T-helper 1 cell (primary cell): ENCODE data around the gene GLYR1.
A peak's percentile ranks its signal among the peaks of the same experiment; 100 is the strongest.

Experiments
- DNase-seq, 5 donors: peaks; one replicate each; pipeline ENCODE4 v3.0.0-alpha.2; 2012 to 2020

The GLYR1 gene

DNA sequence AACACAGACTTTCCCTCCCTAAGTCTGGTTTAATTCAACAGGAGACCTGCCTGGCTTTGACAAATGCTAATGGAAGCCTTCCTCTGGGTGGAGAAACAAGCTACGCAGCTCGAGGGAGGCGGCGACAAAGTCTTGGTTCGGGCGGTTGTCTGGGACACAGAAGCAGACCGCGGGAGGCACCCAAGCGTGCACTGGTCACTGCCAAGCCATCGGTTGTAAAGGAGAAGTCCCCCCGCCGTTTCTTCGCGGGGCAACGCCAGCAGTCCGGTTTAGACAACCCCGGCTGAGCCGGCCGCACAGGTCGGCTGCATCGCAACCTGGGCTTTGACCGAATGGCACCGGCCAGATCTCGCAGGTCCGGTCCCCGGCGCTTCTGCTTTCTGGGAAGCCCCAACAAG is 586 bp downstream of the GLYR1 start:
- DNase-seq: peak in 3 of 5 donors; percentile 10 to 16 (median 11)

DNA sequence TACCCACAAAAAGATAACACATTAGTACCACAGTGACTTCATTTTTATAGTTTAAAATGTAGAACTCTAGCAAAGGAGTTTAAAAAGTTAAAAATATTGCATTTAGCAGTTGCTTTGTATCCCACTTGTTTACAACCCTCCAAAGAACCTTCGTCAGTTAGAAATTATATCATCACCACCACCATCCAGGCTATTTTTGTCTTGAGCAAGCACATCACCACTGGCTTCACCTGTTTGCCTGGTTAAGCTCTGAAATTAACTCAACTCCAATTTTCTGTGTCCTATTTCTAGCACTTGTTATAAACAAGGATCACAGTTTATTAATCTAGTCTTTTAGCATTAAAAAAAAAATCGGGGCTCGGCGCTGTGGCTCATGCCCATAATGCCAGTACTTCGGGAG is 6.1 kb downstream of the GLYR1 start:
- DNase-seq: no peak

DNA sequence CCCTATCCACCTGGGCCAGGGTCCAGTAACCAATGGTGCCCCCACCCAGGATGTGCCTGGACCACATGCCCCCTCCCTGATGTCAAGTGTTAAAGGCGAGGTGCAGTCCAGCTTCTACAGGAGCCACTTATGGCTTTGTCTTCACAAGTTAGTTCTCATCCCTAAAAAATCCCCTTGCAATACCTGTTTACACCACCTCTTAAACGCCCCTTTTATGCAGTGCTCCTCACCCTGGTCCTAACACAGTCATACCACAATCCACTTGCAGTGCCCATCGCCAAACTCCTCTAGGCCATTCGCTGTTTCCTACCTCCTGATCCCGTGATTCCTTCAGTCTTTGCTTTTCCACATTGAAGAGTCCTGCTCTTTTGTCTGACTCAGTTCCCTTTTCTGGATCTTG is 7.1 kb downstream of the GLYR1 start:
- DNase-seq: no peak

DNA sequence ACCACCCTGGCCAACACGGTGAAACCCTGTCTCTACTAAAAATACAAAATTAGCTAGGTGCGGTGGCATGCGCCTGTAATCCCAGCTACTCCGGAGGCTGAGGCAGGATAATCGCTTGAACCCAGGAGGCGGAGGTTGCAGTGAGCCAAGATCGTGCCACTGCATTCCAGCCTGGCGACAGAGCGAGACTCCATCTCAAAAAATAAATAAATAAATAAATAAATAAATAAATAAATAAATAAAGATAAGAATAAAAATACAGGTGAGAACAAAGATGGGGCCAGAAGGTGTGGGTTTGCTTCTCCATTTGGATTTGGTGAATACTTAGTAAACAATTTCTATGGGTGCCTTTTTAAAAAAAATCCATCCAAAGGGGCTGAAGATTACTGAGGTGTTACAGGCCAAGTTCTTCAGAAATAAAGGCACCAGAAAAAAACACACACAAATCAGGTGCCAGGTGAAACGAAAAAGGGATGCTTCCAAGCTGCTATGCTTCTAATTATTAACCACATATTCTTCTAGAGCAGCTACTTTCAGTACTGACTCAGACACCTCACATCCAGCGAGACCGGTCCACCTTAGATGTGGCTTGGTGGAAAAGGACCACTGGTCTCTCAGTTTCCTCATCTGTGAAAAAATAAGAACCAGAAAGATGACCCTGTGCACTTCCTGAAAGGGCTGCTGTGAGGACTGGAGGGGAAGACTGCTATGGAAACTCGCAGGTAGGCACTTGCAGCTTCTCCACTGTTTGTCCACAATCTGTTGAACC is 9.2 kb downstream of the GLYR1 start:
- DNase-seq: no peak

DNA sequence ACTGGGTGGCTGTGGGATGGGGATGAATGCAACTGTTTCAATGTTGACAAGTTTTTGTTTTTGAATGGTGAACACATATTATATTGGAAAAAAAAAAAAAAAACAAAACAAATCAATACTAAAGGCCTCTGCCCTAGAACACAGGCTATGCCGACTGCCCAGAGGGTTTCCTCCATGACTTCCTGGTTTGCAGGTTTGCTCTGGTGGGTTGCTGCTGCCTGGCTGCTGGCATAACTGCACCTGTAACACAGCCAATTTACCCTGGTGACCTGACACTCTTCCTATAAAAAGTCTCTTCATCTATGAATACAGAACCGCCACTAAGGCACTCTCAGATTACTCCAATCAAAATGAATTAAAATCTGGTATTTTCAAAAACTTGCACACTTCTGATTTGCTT is 10.4 kb downstream of the GLYR1 start:
- no peak for DNase-seq

DNA sequence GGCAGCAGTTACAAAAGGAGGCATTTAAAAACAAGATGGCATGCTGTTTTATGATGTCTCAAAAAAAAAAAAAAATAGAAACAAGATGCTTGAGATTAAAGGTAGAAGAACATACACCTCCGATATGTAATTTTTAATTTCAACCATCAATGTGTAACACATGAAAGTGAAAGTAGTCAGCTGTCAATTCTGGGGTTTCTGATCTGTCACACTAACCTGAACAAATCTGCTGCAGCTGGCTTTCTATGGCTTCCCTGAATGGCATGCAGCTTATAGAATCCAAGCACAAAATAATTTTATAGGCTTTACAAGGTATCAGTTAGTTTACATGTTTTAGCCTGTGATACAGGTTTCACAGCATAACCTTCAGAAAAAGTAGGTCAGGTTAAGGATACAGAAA is 13.5 kb downstream of the GLYR1 start:
- no peak for DNase-seq

DNA sequence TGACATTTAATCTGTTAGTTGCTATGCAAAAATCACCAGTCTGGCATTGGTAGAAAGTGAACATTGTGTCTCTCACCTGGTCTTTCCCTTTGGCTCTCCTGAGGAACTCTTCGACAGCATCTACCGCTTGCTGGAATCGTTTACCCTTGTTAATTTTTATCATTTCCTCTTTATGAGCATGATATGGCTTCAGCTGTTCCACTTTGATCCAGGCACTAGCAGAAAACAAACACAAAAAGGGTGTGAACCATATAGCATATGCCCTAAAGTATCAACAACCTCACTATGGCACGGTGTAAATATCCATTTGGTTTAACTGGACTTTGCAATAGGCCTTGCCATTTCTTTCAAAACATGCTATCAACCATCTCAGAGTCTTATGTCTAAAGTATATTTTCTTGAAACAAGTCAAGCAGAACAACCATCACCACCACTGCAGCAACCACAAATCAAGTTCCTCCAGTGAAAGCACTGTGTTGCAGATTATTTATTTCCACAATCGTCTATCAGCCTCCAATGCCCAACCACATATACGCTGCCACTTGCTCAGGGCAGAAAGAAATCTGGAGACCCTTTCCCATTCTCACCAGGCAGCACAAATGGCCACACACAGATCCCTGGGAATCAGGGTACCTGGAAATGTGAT is 14.3 kb downstream of the GLYR1 start:
- DNase-seq: no peak

DNA sequence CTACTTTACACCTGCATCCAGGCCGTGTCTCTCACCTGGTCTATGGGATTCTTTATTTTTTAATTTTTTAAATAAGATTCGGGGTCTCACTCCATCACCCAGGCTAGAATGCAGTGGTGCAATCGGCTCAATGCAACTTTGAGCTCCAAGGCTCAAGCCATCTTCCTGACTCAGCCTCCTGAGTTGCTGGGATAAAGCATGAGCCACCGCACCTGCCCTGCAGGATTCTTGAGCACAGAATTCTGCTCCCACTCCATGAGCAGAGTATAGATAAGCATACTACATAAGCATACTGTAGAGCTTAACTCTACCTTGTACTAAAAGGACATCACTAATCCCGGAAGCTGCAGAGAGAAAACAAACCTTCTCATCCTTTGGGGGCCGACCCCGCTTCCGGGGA is 15.5 kb downstream of the GLYR1 start:
- no peak for DNase-seq

DNA sequence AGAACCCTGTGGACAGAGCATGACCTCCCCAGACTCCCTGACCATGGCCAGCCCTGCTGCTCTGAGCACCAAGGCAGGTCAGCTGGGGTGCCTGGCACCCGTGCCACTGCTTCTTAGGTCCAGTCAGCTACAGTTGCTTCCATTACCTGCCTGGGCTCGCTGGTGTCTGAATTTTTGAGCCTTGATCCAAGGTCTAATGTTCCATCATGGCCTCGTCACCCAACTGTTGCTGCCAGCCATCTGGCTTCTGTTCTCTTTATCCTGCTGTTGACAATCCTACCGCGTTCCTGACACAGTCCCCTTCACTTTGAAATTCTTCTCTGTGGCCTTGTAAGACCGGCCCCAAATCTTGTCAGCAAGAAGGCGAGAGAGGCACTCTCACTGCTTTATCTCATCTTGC is 16.7 kb downstream of the GLYR1 start:
- DNase-seq: no peak

DNA sequence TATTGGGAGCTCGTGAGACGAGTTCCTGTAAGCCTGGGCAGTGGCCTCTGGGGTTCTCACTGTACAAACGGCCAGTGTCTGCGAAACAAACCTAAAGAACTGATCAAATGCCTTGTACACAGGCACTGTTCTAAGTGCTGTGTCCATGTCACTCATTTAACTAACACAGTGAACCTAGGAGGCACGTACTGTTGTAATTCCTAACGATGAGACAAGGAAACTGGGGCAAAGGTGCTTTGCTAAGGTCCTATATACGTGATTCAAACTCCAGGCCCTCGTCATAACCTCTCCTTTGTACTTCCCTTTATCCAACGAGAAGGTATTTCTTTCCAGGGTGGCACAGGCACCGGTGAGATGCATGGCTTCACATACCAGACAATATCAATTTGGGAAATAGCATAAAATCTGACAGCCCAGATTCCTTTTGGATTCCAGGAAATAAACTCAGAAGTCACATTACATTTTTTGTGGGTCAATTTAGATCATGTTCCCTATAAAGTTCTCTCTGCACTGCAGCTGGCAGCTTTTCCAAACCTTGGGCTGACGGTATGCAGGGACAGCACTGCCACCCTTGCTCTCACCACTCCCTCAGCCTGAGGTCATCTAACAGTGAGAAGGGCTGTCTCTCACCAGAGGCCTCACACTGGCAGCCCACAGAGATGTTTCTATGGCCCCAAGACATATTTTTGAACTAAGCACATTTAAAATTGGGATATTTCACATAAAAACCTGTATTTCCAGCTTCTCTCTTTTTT is 18.3 kb downstream of the GLYR1 start:
- DNase-seq: no peak

DNA sequence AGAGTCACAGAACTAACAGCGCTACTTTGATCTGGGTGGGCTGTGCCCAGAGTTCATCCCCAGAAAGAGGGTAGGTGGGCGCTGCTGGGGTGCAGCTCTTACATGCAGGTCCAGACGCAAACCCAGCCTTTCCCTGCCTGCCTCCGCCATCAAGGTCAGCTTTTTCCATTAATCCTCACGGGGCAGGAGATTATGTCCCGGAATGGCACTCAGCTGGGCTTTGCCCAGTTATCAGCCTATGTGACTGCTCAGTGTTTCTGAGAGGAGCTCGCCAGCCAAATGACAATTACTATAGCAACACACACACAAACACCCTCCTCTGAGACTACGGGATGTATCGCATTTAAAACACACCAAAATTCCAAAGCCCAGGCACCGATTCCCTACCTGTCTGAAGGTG is 20.1 kb downstream of the GLYR1 start:
- DNase-seq: no peak

DNA sequence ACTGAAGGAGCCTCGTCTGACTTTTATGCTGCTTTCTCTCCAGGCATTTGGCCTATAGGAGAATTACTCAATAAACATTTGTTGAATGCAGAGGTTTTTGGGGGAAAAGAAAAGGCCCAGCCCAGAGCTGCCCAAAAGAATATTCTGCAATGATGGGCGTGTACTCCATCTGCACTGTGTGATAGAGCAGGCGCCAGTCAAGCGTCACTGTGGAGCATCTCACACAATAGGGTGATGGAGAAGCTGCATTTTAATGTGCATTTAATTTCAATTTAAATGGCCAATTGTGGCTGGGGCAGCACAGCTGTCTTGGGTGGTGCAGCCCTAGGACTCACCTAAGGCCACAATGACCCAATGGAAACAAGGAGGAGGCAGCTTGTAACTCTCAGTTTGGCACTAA is 20.6 kb downstream of the GLYR1 start:
- DNase-seq: no peak

DNA sequence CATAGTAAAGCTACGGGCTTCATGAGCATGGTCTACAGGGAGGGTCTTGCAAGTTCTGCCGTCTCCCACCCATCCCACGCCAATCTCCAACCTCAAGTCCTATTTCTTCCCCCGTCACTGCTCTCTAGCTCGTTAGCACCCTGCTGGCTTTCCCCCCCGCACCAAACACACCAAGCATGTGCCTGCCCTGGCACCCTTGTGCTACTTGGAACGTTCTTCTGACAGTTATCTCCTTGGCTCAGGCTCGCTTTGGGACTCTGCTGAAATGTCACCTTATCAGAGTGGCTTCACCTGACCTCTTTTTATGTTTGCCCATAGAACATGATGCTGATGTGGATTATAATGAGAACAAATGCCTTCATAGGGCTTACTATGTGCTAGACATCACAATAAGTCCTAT is 21.9 kb downstream of the GLYR1 start:
- DNase-seq: no peak

DNA sequence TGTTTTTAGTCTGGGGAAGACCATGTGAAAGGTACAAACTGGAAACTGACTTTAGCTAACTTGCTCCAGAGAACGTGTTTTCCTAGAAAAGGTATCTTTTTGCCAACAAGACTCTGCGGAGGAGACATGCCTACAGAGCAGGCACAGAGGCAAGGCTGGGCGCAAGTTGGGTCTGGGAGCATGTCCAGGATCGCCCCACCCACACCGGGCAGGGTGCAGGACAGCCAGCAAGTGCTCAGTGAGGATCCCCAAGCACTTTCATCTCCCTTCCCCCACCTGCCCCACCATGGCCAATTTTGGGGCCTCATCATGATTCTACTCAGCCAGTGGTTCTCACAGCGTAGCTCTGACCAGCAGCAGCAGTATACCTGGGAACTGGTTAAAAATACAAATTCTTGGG is 26.4 kb downstream of the GLYR1 start:
- no peak for DNase-seq

DNA sequence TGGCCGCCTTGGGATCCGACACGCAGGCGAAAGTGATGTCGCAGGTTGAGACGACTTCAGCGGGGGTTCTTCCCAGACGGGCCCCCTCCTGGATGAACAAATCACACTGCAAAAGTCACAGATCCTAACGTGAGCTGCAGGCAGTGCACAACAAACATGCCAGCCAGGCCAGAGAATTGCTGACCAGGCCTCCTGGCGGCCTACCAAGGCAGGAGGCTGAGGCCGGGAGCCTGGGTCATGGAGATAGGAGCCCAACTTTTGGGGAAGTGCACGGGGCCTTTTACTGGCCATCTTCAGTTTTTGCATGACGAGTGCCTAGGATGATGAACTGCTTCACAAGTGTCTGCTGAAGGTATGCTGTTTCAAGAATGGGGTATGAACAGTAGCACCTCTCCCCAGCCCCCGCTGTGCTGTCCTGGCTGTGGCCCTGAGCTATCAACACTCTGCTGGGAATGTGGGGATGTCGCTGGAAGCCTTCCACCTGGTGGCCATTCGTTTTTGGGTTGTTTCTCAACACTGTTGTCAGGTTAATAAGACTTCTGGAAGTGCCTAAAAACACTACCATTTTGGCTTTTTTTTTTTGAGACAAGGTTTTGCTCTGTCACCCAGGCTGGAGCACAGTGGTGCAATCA is 32.4 kb downstream of the GLYR1 start:
- DNase-seq: no peak

DNA sequence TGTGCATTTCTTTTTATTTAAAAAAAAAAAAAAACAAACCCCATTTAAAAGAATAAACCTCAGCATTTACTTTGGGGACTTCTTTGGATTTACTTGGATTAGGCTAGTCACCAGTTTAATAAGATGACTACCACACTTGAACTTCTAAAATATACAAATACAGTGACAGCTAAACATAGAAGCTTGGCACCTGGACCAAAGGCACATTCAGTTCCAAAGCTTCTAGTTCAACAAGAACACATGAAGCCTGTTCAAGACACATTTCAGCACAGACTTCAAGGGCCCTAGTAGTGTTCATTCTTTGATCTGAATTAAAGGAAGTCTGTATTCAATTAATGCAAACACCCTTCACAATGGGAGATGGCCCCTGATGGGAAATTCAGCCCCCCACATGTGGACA is 33.0 kb downstream of the GLYR1 start:
- DNase-seq: no peak

DNA sequence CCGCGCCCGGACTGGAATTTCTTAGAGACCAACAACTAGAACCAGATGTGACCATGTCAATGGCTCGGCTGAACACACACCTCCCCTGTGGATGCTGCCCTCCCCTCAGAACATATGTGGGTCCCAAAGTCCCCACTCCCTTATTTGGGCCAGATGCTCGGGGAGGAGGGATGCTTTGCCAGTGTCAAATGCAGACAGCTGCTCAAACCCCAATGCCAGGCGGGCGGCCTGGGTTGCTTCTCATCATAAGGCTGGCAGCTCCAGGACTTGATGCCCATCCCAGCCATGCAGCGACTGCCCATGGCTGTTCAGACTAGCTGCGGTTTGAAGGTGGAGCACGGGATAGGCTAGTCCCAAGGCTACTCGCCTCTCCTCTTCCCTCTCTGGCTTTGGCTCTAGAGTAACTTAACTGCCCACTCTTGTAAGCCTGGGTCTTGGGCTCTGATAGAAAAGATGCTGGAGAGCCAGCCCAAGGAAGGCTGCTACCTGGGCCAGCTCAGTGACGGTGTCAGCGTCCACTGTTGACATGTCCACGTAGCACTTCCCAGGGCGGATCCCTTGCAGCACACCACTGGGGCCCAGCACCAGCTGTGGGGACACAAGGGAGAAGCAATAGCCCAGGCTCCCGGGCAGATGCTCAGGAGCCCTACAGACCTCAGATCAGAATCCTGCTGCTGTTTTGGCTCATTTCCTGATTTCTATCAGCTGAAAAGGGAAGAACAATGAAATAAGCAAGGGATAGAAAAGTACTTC is 33.7 kb downstream of the GLYR1 start:
- DNase-seq: no peak

DNA sequence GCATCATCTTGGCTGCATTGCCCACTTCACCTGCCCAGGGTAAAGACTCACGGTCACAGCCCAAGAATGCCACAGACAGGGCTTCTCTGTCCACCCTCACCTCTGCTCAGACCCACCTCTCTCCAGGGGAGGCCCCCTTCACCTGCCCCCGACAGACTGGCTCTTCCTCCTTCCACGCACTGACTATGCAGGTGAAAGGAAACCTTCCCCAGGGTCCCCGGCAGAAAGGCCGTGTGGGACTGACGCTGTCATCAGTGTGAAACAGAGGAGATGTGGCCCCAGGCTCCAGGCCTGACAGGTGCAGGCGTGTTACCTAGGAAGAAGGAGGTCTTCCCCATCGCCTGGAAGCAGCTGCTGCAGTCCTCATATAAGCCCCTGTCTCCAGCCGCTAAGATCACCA is 35.3 kb downstream of the GLYR1 start:
- DNase-seq: no peak

DNA sequence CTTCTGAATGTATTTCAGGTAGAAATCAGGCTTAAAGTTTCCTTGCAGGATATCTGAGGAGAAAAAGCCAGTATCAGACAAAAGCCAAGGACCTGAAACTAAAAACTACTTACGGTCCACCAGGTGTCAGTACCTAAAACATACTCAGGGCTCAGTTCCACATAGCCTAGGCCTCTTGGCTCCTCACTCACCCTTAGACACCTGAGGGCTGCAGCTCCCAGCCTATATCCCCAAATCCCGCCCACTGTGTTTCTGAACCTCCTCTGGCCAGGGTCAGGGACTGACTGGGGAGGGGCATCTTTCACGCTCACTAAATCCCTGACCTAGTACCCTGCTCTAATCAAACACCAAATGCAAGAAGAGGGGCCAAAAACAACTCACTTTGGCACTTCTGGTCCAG is 35.8 kb downstream of the GLYR1 start:
- DNase-seq: no peak

DNA sequence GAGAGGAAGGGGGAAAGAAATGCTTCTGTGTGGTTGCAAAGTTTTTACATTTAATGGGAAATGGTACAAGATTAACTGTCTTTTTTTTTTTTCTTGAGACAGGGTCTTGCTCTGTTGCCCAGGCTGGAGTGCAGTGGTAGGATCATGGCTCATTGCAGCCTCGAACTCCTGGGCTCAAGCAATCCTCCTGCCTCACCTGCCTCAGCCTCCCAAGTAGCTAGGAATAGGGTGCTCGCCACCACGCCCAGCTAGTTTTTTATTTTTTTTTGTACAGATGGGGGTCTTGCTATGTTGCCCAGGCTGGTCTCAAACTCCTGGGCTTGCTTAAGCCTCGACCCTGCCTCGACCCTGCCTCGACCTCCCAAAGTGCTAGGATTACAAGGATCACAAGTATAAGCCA is 40.8 kb downstream of the GLYR1 start:
- no peak for DNase-seq

DNA sequence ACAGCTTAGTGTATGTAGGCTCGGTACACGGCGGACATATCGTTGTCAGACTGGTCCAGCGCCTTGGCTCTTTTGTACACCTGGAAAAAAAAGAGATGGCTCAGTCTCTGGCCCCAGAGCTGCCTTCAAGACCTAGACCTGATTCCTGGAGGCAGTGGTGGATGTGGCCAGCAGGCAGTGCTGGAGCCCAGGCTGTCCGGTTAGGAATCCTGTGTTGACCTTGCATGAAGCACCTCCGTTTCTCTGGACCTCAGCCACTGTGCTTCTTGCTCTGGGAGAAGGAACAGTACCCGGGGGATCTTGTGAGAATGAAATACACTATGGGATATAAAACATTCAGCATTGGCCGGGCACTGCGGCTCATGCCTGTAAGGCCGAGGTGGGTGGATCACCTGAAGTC is 41.9 kb downstream of the GLYR1 start:
- no peak for DNase-seq

DNA sequence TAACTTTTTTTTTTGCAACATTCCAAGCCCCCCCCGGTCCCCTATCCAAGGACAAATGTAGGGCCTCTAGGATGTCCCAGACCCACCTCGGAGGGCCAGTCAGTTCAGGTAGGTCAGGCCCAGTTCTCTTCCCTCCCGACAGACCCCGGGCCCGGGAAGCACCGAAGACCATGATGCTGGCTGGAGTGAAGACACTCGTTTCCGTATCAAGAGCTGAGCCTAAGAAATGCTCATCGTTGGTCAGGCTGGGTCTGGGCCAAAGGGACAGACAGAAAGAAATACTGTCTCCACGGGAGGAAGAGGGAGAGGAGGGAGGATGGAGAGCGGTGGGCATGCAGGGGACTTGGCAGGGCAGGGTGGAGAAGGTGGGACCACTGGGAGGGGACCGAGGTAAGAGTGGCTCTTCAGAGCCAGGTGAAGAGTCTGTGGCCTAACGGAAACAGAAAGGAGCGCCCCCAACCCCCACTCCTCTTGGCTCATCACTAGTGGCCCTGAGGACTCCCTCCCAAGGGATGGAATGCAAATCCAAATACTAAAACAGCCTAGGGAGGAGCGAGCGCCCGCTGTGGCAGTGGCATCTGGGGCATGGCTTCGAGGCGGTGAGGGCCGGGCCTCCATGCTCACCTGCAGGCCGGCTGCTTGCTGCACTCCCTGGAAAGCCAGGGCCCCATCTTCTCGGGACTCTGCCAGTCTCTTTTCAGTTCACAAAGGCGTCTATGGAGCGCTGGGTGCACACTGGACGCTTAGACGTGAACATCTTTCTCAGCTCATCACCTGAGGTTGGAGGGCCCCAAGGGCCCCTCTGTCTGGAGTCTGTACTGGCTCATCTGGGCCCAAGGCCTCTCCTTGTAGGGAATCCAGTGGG is 43.0 kb downstream of the GLYR1 start:
- no peak for DNase-seq
